ENCODE measurements around the gene CD63.
"Not testable (repeated sequence)": the region's sequence is repeated elsewhere in the genome, so short reads cannot be mapped to it uniquely, and the experiment has no call there.

DNA sequence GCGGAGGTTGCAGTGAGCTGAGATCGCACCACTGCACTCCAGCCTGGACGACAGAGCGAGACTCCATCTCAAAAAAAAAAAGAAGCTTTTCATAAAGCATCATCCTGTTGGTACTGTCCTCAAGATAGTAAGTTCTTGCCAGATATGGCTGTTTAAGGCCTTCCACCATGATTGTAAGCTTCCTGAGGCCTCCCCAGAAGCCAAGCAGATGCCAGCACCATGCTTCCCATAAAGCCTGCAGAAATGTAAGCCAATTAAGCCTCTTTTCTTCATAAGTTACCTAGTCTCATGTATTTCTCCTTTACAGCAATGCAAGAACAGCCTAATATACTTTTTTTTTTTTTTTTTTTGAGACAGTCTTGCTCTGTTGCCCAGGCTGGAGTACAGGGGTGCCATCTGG is 29.8 kb upstream of the CD63 start:
- not testable (repeated sequence) for TF ChIP-seq POLR2AphosphoS5, POLR2A, EP300 (IDR thresholded peaks at IDR 0.05)
- TF ChIP-seq, protein P1, sequence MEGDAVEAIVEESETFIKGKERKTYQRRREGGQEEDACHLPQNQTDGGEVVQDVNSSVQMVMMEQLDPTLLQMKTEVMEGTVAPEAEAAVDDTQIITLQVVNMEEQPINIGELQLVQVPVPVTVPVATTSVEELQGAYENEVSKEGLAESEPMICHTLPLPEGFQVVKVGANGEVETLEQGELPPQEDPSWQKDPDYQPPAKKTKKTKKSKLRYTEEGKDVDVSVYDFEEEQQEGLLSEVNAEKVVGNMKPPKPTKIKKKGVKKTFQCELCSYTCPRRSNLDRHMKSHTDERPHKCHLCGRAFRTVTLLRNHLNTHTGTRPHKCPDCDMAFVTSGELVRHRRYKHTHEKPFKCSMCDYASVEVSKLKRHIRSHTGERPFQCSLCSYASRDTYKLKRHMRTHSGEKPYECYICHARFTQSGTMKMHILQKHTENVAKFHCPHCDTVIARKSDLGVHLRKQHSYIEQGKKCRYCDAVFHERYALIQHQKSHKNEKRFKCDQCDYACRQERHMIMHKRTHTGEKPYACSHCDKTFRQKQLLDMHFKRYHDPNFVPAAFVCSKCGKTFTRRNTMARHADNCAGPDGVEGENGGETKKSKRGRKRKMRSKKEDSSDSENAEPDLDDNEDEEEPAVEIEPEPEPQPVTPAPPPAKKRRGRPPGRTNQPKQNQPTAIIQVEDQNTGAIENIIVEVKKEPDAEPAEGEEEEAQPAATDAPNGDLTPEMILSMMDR (IDR thresholded peaks at IDR 0.05): not testable (repeated sequence)

All from stomach (tissue), 4 donors.